T-helper 1 cell (primary cell): ENCODE results near the gene KMT2B.
"Not testable (repeated sequence)": the region's sequence is repeated elsewhere in the genome, so short reads cannot be mapped to it uniquely, and the experiment has no call there.

Experiments
- DNase-seq, 5 donors: peaks; one replicate each; pipeline ENCODE4 v3.0.0-alpha.2; 2012 to 2020

KMT2B gene

DNA sequence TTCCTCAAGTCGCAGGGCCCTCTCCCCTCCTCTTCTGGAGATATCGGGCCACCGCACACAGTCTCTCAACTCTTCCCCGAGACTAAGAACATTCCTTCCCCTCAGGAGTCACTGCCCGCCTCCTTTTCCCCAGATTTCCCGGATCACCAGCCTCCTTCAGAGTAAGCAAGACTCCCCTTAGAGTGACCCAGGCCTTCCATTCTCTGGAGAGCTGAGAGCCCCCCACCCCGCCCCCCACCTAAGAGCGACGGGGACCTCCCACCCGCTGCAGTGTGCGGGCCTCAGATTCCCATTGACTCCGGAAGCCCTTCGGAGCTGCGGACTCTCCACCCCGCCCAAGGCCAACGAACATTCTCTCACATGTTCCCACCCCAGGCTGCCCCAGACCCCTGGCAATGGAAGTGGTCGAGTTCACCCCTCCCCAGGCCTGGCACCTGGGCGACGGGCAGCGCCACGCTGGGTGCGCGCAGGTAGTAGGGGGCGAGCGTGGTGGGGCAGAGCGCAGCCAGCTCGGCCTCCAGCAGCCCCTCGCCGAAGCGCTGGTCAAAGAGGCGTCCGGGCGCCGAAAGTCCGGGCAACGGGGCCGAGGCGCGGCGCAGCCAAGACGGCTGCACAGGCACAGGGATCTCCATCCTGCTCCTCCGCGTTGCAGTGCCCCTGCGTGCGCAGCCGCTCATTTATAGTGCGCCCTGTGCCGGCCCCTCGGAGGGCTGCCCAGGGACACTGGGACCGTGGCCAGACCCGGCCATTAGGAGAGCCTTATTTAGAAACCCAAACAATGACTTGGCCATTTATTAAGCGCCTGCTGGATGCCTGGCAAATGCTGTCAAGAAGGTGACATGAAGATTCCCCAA is 38.8 kb downstream of the KMT2B start, which contains the start of gene HSPB6:
Gene HSPB6, minus strand, starts transcription at position 653 of the 854 bp plus-strand sequence. Its CDS starts 21 bp downstream, at position 632.
- no peak for DNase-seq

DNA sequence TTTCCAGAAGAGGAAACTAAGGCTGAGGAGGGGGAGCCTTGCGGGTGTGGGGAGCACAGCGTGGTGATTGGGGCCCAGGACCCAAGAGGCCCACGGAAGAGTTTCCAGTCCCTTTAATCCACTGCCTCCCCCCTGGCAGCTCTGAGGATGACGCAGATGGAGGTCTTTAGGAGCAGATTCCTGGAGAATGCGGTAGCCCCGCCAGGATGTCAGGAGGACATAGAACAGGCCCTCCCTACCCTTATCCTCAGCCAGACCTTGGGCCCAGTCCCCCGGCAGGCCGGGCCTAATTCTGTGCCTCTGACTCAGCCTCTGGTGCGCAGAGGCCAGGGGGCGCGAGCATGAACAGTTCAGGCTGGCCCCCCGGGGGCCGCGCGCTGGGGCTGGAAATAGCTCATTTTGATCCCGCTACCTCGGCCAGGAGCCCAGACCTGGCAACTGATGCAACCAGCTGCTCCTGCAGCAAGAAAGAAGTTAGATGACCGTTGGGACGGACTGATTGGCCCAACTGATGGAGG is 39.5 kb downstream of the KMT2B start:
- DNase-seq, result no peak

DNA sequence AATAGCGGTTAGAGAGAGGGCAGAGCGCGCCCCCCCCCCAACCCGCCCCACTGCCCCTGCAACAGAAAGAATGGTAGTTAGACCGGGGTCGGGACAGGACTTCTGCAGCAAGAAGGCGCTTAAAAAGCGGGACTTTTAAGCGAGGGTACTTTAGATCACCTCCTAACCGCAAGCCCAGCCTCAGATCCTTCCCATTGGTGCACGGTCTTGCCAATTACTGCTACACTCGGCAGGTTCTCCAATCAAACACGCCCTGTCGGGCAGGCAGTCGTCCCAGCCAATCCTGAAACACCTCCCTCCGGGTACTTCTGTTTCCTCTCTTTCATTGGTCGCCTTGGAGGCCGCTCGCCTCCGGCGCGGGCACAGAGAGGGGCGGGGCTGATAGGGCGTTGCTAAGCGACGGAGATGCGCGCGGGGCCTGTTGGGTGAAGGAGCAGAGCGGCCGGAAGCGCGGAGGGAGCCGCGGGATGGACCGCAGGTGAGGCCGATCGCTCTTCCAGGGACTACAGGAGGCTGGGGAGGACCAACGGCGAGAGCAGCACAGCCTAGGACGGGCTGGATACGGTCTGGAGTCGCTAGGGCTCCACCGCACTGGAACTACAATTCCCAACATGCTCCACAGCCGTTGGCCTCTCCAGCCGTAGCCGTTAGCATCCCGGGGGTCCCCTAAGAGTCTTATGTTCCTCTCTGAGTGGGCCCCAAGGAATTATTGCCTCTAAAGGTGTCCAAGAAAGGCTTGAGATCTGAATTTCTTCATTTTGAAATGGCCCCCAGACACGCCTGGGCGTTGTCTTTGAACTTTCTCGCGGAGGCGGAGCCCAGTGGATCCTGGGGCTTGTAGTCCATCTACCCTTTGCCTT is 40.2 kb downstream of the KMT2B start, which contains the start of gene PROSER3:
Gene PROSER3, plus strand, starts transcription at position 428 of the 860 bp plus-strand sequence. Its CDS starts 40 bp downstream, at position 468.
- peak; percentile 94 to 100 (median 97) for DNase-seq

DNA sequence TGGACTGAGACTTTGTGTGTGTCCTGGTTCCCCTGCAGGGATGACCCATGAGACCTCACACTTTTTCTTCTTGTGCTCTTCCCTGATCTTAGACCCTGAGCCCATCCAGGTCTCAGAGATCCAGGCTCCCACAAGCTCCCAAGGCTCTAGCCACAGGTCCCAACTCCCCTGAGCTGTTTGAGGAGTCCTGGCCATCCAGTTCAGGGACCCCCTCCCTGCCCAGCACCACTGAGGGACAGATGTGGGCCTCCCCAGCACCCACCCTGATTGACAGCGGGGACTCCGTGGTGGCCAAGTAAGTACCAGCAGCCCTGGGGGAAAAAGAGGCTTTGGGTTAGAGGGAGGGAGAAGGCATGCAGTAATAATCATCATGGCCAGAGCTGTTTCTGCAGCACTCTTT is 41.9 kb downstream of the KMT2B start:
- DNase-seq, result no peak

- no peak for DNase-seq
Observed at GRCh38 chr19:35760711-35761349, 43.0 kb downstream of the KMT2B start.

GRCh38 chr19:35764432-35765315 is 46.9 kb downstream of the KMT2B start:
- DNase-seq, result no peak

- DNase-seq, result no peak
Observed at GRCh38 chr19:35766571-35767104, 48.8 kb downstream of the KMT2B start.

GRCh38 chr19:35767288-35768081 is 49.7 kb downstream of the KMT2B start:
- peak in 1 of 5 donors; percentile 4 for DNase-seq

DNA sequence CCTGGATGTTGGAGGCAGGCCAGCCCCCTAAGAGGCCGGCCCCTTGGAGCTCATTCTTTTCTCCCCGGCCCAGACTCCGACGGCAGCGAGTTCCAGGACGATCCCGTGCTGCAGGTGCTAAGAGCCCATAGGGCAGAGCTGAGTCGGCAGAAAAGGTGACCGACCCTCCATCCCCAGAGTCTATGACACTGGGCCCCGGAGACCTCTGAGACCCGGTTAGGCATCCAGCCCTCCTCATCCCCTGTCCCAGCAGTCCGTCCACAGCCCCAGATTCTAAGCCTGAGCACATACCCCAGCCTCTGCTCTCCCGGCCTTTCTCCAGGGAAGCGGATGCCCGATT is 50.2 kb downstream of the KMT2B start:
- peak in 1 of 5 donors; percentile 7 for DNase-seq

GRCh38 chr19:35772362-35772761 is 54.6 kb downstream of the KMT2B start:
- DNase-seq, result not testable (repeated sequence)

DNA sequence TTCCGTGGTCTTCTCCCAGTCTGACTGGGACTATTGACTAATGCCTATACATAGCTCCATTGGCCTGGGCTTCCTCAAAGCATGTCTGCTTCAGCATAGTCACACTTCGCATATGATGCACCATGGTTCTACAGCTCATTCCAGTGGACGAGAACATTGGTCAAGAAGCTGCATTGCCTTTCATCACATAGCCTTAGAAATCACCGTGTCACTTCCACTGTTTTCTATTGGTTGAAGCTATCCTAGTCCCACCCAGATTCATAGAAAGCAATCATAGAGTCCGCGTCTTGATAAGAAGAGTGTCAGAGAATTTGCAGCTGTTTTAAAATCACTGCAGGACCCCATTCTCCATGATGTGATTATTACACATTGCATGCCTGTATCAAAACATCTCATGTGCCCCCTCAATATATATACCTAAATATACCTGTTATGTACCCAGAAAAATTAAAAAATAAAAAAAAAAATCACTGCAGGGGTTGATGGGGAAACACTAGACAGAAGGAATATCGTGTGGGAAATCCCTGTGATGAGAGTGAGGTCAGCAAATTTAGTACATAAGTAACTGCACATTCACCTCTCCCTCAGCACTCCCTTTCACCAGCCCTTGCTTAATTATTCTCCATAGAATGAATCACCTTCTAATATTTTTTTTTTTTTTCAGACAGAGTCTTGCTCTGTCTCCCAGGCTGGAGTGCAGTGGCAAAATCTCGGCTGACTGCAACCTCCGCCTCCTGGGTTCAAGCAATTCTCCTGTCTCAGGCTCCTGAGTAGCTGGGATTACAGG is 55.4 kb downstream of the KMT2B start:
- no peak for DNase-seq

DNA sequence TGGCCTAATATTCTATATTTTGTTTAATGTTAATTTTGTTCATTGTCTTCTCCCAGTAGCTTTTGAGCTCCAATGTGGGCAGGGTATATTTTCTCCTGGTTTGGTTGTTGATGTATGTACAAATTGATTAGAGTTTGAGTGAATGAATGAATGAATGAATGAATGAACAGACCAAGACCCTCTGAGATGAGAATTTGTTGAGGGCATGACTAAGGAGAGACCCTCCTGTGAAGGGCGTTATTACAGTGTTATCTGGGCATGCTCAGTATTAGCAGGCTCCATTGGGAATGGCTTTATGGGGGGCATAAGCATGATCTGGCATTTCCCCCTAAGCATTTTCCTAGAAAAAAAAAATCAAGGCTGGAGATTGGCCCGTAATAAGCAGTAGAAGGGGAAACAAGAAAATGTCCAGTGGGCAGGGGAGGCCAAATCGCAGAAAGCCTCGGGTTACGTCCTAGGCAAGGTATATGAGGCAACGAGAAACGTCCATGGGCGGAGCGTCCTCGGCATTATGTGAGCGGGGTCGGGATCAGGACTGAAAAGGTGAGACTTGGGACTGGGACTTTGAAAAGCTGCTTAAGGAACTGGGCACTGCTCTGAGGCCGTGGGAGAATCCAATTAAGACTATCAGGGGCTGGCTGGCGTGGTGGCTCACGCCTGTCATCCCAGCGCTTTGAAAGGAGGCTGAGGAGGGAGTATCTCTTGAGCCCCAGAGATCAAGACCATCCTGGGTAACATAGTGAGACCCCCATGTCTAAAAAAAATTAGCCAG is 56.7 kb downstream of the KMT2B start:
- DNase-seq, result no peak

GRCh38 chr19:35775046-35775297 is 57.2 kb downstream of the KMT2B start:
- no peak for DNase-seq

- DNase-seq, result peak; percentile 96 to 99 (median 97)
Observed at GRCh38 chr19:35775298-35776101, 57.7 kb downstream of the KMT2B start, which contains the start of gene ARHGAP33. Gene ARHGAP33, plus strand, starts transcription at chr19:35775564. Its CDS starts 95 bp downstream, at chr19:35775659.

DNA sequence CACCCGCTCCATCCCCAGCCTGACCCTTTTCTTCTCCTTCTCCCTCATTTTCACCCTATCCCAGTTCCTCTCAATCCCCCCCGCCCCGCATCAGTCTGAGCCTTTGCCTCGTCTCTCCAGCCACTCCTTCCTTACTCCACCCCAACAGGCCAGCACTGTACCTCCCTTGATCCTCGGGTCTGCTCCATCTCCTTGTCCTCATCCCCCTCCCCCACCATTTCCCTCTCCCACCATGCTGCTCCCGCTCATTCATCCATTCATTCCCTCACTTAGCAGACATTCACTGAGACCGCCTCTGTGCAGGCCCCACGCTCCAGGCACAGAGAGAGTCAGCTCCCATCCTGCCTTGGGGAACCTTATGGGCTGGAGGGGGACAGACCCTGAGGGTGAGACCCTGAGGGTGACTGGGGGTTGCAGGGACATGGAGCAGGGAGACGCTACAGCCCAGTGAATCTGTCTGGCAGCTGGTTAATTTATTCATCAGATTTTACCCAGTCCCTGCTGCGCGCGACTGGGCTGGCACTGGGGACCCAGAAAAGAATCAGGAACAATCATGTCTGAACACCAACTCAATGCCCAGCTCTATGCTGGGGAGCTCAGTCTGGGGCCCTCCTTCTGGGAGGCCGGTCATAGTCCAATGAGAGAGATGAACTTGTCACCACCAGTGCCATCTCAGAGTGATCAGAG is 58.4 kb downstream of the KMT2B start:
- no peak for DNase-seq

GRCh38 chr19:35777086-35777841 is 59.5 kb downstream of the KMT2B start:
- DNase-seq, result no peak

DNA sequence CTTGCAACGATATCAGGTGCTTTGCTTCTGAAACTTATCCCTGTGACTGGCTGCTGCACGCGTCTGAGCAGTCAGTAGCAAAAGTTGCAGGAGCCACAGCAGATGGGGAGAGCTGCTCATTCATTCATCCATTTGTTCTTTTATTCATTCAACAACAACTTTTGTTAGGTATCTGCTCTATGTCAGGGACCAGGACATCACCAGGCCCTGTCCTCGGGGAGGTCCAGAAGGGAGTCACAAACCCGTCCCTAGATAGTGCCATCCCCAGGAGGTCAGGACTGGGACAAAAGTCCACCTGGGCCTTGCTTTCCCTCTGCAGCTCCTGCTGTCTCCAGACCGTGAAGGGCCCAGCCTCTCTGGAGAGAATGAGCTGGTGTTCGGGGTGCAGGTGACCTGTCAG is 60.2 kb downstream of the KMT2B start:
- DNase-seq, result no peak
